ENCODE data around the gene NLRP2B. TPM values are rescaled to one million over a fixed set of nuclear protein-coding genes. Genes with fewer than 3 reads are reported as not detected.
"Not testable (repeated sequence)": the region's sequence is repeated elsewhere in the genome, so short reads cannot be mapped to it uniquely, and the experiment has no call there.

Gene NLRP2B
- total RNA-seq (not detected), polyA plus RNA-seq (not detected)
- long read RNA-seq, donor 1 = 0 reads
- long read RNA-seq, donor 2 = 0 reads
- long read RNA-seq, donor 3 = 0 reads
- long read RNA-seq, donor 4 = 0 reads
- long read RNA-seq, donor 5, partial matches to known transcripts = 0 of 1 reads
- long read RNA-seq, donor 5, other reads (novel, unspliced or antisense) = 0 of 1 reads
- long read RNA-seq, donor 6 = 0 reads
- long read RNA-seq, donor 7 = 0 reads
- long read RNA-seq, donor 8 = 0 reads
- long read RNA-seq, donor 9 = 0 reads
- long read RNA-seq, donor 10 = 0 reads

- DNase-seq = no peak
- intact Hi-C loops (cut with DNase I; ENCODE audit: low total_unique reads) = no loop called here
- Histone ChIP-seq H3K27me3 (no peaks in the 10 kb centered on the region), H3K27ac (no peak within 1 kb of the TSS), H3K4me3 (no peak within 1 kb of the TSS), H3K36me3 (no peaks in the 10 kb centered on the region), H3K9me3 (peaks cover 0 to 8% (median under 1%) of the 10 kb centered on the region in 4 donors), H3K4me1 (no peaks in the 10 kb centered on the region)
- 82 to 88% (median 86%) methylated on average over 6 of the region's 6 CpGs for WGBS, 5 donors
- TF ChIP-seq POLR2AphosphoS5 (IDR thresholded peaks at IDR 0.05) = no peak
- no peak for TF ChIP-seq EP300 (IDR thresholded peaks at IDR 0.05)
- TF ChIP-seq CTCF (IDR thresholded peaks at IDR 0.05) = no peak
- no peak for TF ChIP-seq POLR2A (IDR thresholded peaks at IDR 0.05)
Measured at GRCh38 chrX:57680160-57680559, at the start of gene NLRP2B. Gene NLRP2B, minus strand, starts transcription at chrX:57680260.

- DNase-seq; H3K36me3 ChIP-seq; H3K27ac ChIP-seq; intact Hi-C loops (cut with DNase I; ENCODE audit: low total_unique reads); H3K4me1 ChIP-seq; H3K4me3 ChIP-seq; H3K27me3 ChIP-seq: not testable (repeated sequence)
- H3K9me3 ChIP-seq = peaks cover 0 to 31% (median 14%) of the 10 kb centered on the region in 4 donors
- WGBS, 5 donors = 83 to 93% (median 88%) methylated on average over 2 to 3 of the region's 3 CpGs
Measured at GRCh38 chrX:57725995-57726394, 45.9 kb upstream of the NLRP2B start.

- Histone ChIP-seq H3K27ac (no peak overlapping the region), H3K9me3 (peaks cover 0 to 6% (median 0%) of the 10 kb centered on the region in 4 donors), H3K4me3 (no peak overlapping the region), H3K27me3 (no peaks in the 10 kb centered on the region), H3K36me3 (no peaks in the 10 kb centered on the region), H3K4me1 (no peaks in the 10 kb centered on the region)
- TF ChIP-seq POLR2AphosphoS5 (IDR thresholded peaks at IDR 0.05) (no peak), EP300 (IDR thresholded peaks at IDR 0.05) (no peak), CTCF (IDR thresholded peaks at IDR 0.05) (no peak), POLR2A (IDR thresholded peaks at IDR 0.05) (no peak)
- DNase-seq = no peak
- intact Hi-C loops (cut with DNase I; ENCODE audit: low total_unique reads) = no loop called here
- WGBS, 5 donors = 43 to 57% (median 54%) methylated on average over 2 of the region's 2 CpGs
Measured at GRCh38 chrX:57681341-57681740, 1.3 kb upstream of the NLRP2B start.

- 90 to 94% (median 93%) methylated on average over 34 to 37 of the region's 37 CpGs for WGBS, 5 donors
Measured at GRCh38 chrX:57678686-57679428, 1.2 kb downstream of the NLRP2B start.

More at GRCh38 chrX:57678686-57679428, 1.2 kb downstream of the NLRP2B start:
- Histone ChIP-seq H3K4me3 (no peak overlapping the region), H3K27ac (no peak overlapping the region), H3K4me1 (no peaks in the 10 kb centered on the region), H3K27me3 (no peaks in the 10 kb centered on the region), H3K9me3 (peaks cover 0 to 14% (median 12%) of the 10 kb centered on the region in 4 donors), H3K36me3 (no peaks in the 10 kb centered on the region)
- intact Hi-C loops (cut with DNase I; ENCODE audit: low total_unique reads) = no loop called here
- TF ChIP-seq POLR2A (IDR thresholded peaks at IDR 0.05) (no peak), EP300 (IDR thresholded peaks at IDR 0.05) (no peak), CTCF (IDR thresholded peaks at IDR 0.05) (no peak), POLR2AphosphoS5 (IDR thresholded peaks at IDR 0.05) (no peak)
- DNase-seq = no peak
